Measurements from ENCODE around the gene SLC8A1. TPM values are rescaled to one million over a fixed set of nuclear protein-coding genes. Genes with fewer than 3 reads are reported as not detected.

SLC8A1 gene
- total RNA-seq, 1 donor from 2014 or later: 9.6 TPM

DNA sequence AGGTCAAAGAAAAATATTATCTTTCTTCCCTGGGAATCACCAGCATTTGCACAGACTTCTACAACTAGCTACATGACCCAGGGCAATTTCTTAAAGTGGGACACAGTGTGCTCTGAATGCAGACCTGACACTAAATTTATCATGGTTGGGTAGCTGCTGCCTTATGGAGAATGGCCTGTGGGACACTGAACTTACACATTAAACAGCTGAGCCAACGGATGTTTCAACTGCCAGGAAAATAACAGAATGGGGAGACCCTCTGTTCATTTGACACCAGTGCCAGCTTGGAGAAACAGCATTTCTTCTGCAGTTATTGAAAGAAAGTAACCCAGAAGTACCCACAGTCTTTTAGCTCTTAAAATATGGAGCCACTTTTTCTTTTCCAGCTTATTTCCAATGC lies 54.1 kb downstream of the SLC8A1 start:
- Mint-ChIP-seq H3K4me1 (peaks cover 18% of the 10 kb centered on the region), H3K27ac (no peak overlapping the region), H3K9me3 (peaks cover 5% of the 10 kb centered on the region), H3K36me3 (peaks cover 2% of the 10 kb centered on the region), H3K4me3 (no peak overlapping the region), H3K27me3 (ENCODE audit: insufficient read depth, low read depth) (peaks cover 5% of the 10 kb centered on the region)
- Histone ChIP-seq H3F3A (ENCODE audit: low read depth) (no peaks in the 10 kb centered on the region), H3K4me1 (peaks cover 13% of the 10 kb centered on the region), H3K4me2 (no peak overlapping the region), H3K27ac (no peak overlapping the region), H4K20me1 (ENCODE audit: low read depth) (no peaks in the 10 kb centered on the region), H3K9me3 (ENCODE audit: low read depth) (no peaks in the 10 kb centered on the region), H3K9ac (no peak overlapping the region), H2AFZ (replicated peaks) (no peak overlapping the region), H3K36me3 (no peaks in the 10 kb centered on the region), H3K4me3 (no peak overlapping the region), H3K79me2 (ENCODE audit: low read depth) (no peaks in the 10 kb centered on the region), H3K27me3 (no peaks in the 10 kb centered on the region)
- DNase-seq (ENCODE audit: low spot score): no peak
- no peak for TF ChIP-seq EZH2 (IDR thresholded peaks at IDR 0.05)
- TF ChIP-seq CTCF (IDR thresholded peaks at IDR 0.05): no peak
- TF ChIP-seq EZH2phosphoT487 (IDR thresholded peaks at IDR 0.05): no peak

DNA sequence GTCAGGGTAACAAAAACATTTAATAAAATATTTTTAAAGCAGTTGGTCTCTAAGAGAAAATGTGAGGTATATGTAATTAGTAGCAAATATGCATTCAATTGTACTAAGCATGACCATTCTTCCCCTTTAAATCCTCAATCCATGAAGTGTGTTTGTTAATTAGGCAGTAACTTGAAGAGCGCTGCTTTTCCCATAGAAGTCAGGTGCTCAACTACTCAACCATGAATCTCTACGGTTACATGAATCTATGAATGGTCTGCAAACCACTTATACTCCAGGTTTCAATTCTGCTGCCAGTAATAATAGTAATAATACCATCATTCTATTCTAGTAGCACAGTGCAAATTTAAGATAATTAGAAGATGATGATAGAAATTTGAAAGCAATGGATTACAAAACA lies 55.8 kb downstream of the SLC8A1 start:
- Histone ChIP-seq H3K4me2 (no peak overlapping the region), H3K9me3 (ENCODE audit: low read depth) (no peaks in the 10 kb centered on the region), H3F3A (ENCODE audit: low read depth) (no peaks in the 10 kb centered on the region), H2AFZ (replicated peaks) (no peak overlapping the region), H3K9ac (no peak overlapping the region), H3K4me1 (peaks cover 13% of the 10 kb centered on the region), H3K27ac (no peak overlapping the region), H3K79me2 (ENCODE audit: low read depth) (no peaks in the 10 kb centered on the region), H3K4me3 (no peak overlapping the region), H3K36me3 (no peaks in the 10 kb centered on the region), H3K27me3 (no peaks in the 10 kb centered on the region), H4K20me1 (ENCODE audit: low read depth) (no peaks in the 10 kb centered on the region)
- H3K27ac Mint-ChIP-seq: no peak overlapping the region
- H3K27me3 Mint-ChIP-seq (ENCODE audit: insufficient read depth, low read depth): peaks cover 5% of the 10 kb centered on the region
- peaks cover 18% of the 10 kb centered on the region for H3K4me1 Mint-ChIP-seq
- H3K36me3 Mint-ChIP-seq: peaks cover 2% of the 10 kb centered on the region
- no peak for TF ChIP-seq EZH2 (IDR thresholded peaks at IDR 0.05)
- TF ChIP-seq EZH2phosphoT487 (IDR thresholded peaks at IDR 0.05): no peak
- no peak for TF ChIP-seq CTCF (IDR thresholded peaks at IDR 0.05)
- H3K4me3 Mint-ChIP-seq: no peak overlapping the region
- H3K9me3 Mint-ChIP-seq: peaks cover 5% of the 10 kb centered on the region
- DNase-seq (ENCODE audit: low spot score): no peak

- no peaks in the 10 kb centered on the region for H3F3A ChIP-seq (ENCODE audit: low read depth)
- H3K4me3 ChIP-seq: no peak overlapping the region
- Mint-ChIP-seq H3K27me3 (ENCODE audit: insufficient read depth, low read depth) (peaks cover 5% of the 10 kb centered on the region), H3K27ac (no peak overlapping the region), H3K36me3 (peaks cover 1% of the 10 kb centered on the region), H3K9me3 (peaks cover 4% of the 10 kb centered on the region), H3K4me1 (peaks cover 15% of the 10 kb centered on the region), H3K4me3 (no peak overlapping the region)
- DNase-seq (ENCODE audit: low spot score): no peak
- no peaks in the 10 kb centered on the region for H4K20me1 ChIP-seq (ENCODE audit: low read depth)
- no peaks in the 10 kb centered on the region for H3K27me3 ChIP-seq
- H2AFZ ChIP-seq (replicated peaks): no peak overlapping the region
- no peaks in the 10 kb centered on the region for H3K79me2 ChIP-seq (ENCODE audit: low read depth)
- no peaks in the 10 kb centered on the region for H3K9me3 ChIP-seq (ENCODE audit: low read depth)
- peaks cover 13% of the 10 kb centered on the region for H3K4me1 ChIP-seq
- H3K4me2 ChIP-seq: peak overlapping the region; percentile 2
- no peak overlapping the region for H3K27ac ChIP-seq
- H3K9ac ChIP-seq: no peak overlapping the region
- no peak for TF ChIP-seq EZH2 (IDR thresholded peaks at IDR 0.05)
- no peak for TF ChIP-seq EZH2phosphoT487 (IDR thresholded peaks at IDR 0.05)
- no peak for TF ChIP-seq CTCF (IDR thresholded peaks at IDR 0.05)
- H3K36me3 ChIP-seq: no peaks in the 10 kb centered on the region
Observed at GRCh38 chr2:40395169-40396073, 56.5 kb downstream of the SLC8A1 start.

Measured in neural progenitor cell (in vitro differentiated cells).